Neural progenitor cell (in vitro differentiated cells): ENCODE measurements around the gene EHF. TPM values are rescaled to one million over a fixed set of nuclear protein-coding genes. Genes with fewer than 3 reads are reported as not detected.

Source experiments
- DNase-seq: peaks from one replicate; pipeline ENCODE4 v3.0.0-alpha.2; 2016; ENCODE audit warnings: low spot score
- H2AFZ ChIP-seq: fragments of 200-600 bp; sonication (generic); replicated peaks from 2 replicates; pipeline ENCODE4 v1.6.1; 2016; ENCODE audit warnings: antibody characterized with exemption
- H3F3A ChIP-seq: fragments of 200-600 bp; sonication (generic); 2 replicates; pipeline ENCODE4 v1.6.1; 2016; ENCODE audit warnings: antibody characterized with exemption, low read depth
- H3K27ac ChIP-seq: fragments of 200-600 bp; sonication (generic); 2 replicates; pipeline ENCODE4 v1.5.1; 2016; ENCODE audit warnings: mild to moderate bottlenecking
- H3K27me3 ChIP-seq: fragments of 200-600 bp; sonication (generic); 2 replicates; pipeline ENCODE4 v1.6.1; 2016; ENCODE audit warnings: mild to moderate bottlenecking, moderate library complexity
- H3K36me3 ChIP-seq: fragments of 200-600 bp; sonication (generic); 2 replicates; pipeline ENCODE4 v1.5.1; 2016
- H3K4me1 ChIP-seq: fragments of 200-600 bp; sonication (generic); 2 replicates; pipeline ENCODE4 v1.6.1; 2016; ENCODE audit warnings: mixed run types
- H3K4me2 ChIP-seq: fragments of 200-600 bp; sonication (generic); 2 replicates; pipeline ENCODE4 v1.6.1; 2016
- H3K4me3 ChIP-seq: fragments of 200-600 bp; sonication (generic); 2 replicates; pipeline ENCODE4 v1.5.1; 2016
- H3K79me2 ChIP-seq: fragments of 200-600 bp; sonication (generic); 2 replicates; pipeline ENCODE4 v1.6.1; 2016; ENCODE audit warnings: low read depth
- H3K9ac ChIP-seq: fragments of 200-600 bp; sonication (generic); 2 replicates; pipeline ENCODE4 v1.6.1; 2016
- H3K9me3 ChIP-seq: fragments of 200-600 bp; sonication (generic); 2 replicates; pipeline ENCODE4 v1.5.1; 2016; ENCODE audit warnings: low read depth
- H4K20me1 ChIP-seq: fragments of 200-600 bp; sonication (generic); 2 replicates; pipeline ENCODE4 v1.6.1; 2016; ENCODE audit warnings: low read depth
- H3K27ac Mint-ChIP-seq: 3 replicates; pipeline ENCODE4 v1.8.0; 2021; ENCODE audit warnings: mixed read lengths
- H3K27me3 Mint-ChIP-seq: 2 replicates; pipeline ENCODE4 v1.8.0; 2022; ENCODE audit warnings: low read depth, mild to moderate bottlenecking, inconsistent platforms, moderate library complexity, mixed read lengths; ENCODE audit not compliant: insufficient read depth
- H3K36me3 Mint-ChIP-seq: 3 replicates; pipeline ENCODE4 v1.8.0; 2021; ENCODE audit warnings: mixed read lengths
- H3K4me1 Mint-ChIP-seq: 3 replicates; pipeline ENCODE4 v1.8.0; 2021; ENCODE audit warnings: mixed read lengths
- H3K4me3 Mint-ChIP-seq: 3 replicates; pipeline ENCODE4 v1.8.0; 2021; ENCODE audit warnings: mild to moderate bottlenecking, moderate library complexity, mixed read lengths
- H3K9me3 Mint-ChIP-seq: 3 replicates; pipeline ENCODE4 v1.8.0; 2020; ENCODE audit warnings: mixed read lengths
- EZH2 ChIP-seq: fragments of 200-600 bp; sonication (generic); IDR thresholded peaks from 2 replicates; pipeline ENCODE4 v1.6.1; 2017; ENCODE audit warnings: antibody characterized with exemption, mild to moderate bottlenecking, moderate library complexity
- EZH2phosphoT487 ChIP-seq: fragments of 200-600 bp; sonication (generic); IDR thresholded peaks from 2 replicates; pipeline ENCODE4 v1.6.1; 2017; ENCODE audit warnings: antibody characterized with exemption
- total RNA-seq: library from RNA; depleted of rRNA; stranded (reverse); fragments of >200 nt; gene quantifications from 2 replicates; pipeline ENCODE4 v1.2.3, GENCODE V29; 2015; ENCODE audit warnings: low replicate concordance
- TF ChIP-seq, protein P1 (sequence below): fragments of 200-600 bp; sonication (generic); IDR thresholded peaks from 2 replicates; pipeline ENCODE4 v1.5.1; 2017; ENCODE audit warnings: antibody characterized with exemption, mild to moderate bottlenecking

The EHF gene
- total RNA-seq = 0.12 TPM in 1 of 2 replicates, not detected in the other

DNA sequence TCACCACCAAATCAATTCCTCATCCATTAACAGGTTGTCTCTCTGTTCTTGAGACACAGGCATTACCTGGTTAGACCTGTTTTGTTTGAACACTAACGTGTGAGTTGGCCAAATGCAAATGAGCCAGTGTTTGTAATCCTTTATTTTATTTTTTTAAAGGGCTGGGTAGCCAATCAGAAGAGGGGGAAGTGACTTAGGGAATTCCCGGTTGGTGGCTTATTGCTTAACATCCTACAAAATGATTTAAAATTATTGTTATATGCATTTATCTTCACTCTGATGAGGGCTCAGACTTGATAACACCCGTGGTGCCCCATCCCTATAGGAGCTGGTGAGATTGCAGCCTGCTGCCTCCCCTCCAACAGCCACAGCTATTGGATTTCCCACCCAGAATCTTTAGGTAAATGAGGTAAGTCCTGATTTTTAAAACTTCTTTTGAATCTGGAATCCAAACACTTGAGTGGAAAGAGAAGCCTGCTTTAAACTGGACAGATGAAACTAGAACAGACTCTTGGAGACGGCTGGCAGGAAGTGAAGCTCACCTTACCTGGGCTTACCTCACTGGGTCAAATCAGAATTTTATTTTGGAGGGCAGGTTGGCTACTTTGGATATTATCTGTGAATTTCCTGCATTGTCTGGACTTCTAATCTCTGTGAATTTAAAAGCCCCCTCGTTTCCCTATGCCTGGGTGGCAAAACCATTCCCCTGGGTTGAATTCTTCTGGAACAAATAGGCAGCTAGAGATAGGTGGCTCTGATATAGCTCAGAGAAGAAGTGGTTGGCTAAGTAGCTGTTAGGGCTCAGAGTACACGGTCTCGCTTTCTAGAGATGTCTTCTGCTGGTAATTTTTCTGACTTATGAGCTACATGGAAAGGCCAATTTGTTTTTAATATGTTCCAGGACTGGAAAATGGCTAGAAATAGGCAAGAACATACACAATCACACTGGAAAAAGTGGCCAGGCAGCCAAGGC lies at the start of gene EHF:
Gene EHF, plus strand, starts transcription at position 274 of the 973 bp plus-strand sequence. CDS start 21,538 bp downstream, outside the sequence.
- no peaks in the 10 kb centered on the region for H4K20me1 ChIP-seq
- Mint-ChIP-seq H3K27me3 (peaks cover 2% of the 10 kb centered on the region), H3K4me1 (no peaks in the 10 kb centered on the region), H3K36me3 (no peaks in the 10 kb centered on the region), H3K9me3 (no peaks in the 10 kb centered on the region), H3K4me3 (peak within 1 kb of the TSS; percentile 22), H3K27ac (no peak within 1 kb of the TSS)
- H3K4me2 ChIP-seq = no peak within 1 kb of the TSS
- no peak within 1 kb of the TSS for H3K4me3 ChIP-seq
- no peaks in the 10 kb centered on the region for H3K27me3 ChIP-seq
- no peaks in the 10 kb centered on the region for H3K79me2 ChIP-seq
- H3K9ac ChIP-seq = no peak within 1 kb of the TSS
- no peaks in the 10 kb centered on the region for H3K36me3 ChIP-seq
- H3K4me1 ChIP-seq = no peaks in the 10 kb centered on the region
- H3K27ac ChIP-seq = no peak within 1 kb of the TSS
- H3K9me3 ChIP-seq = no peaks in the 10 kb centered on the region
- no peak for TF ChIP-seq EZH2phosphoT487
- no peak for TF ChIP-seq EZH2
- TF ChIP-seq, protein P1, sequence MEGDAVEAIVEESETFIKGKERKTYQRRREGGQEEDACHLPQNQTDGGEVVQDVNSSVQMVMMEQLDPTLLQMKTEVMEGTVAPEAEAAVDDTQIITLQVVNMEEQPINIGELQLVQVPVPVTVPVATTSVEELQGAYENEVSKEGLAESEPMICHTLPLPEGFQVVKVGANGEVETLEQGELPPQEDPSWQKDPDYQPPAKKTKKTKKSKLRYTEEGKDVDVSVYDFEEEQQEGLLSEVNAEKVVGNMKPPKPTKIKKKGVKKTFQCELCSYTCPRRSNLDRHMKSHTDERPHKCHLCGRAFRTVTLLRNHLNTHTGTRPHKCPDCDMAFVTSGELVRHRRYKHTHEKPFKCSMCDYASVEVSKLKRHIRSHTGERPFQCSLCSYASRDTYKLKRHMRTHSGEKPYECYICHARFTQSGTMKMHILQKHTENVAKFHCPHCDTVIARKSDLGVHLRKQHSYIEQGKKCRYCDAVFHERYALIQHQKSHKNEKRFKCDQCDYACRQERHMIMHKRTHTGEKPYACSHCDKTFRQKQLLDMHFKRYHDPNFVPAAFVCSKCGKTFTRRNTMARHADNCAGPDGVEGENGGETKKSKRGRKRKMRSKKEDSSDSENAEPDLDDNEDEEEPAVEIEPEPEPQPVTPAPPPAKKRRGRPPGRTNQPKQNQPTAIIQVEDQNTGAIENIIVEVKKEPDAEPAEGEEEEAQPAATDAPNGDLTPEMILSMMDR = no peak
- no peak for DNase-seq
- no peaks in the 10 kb centered on the region for H3F3A ChIP-seq
- H2AFZ ChIP-seq = no peak within 1 kb of the TSS

GRCh38 chr11:34573537-34573936 lies 47.4 kb upstream of the EHF start:
- no peak overlapping the region for H3K27ac ChIP-seq
- H3K4me1 ChIP-seq = no peaks in the 10 kb centered on the region
- Mint-ChIP-seq H3K4me1 (no peaks in the 10 kb centered on the region), H3K4me3 (no peak overlapping the region), H3K9me3 (no peaks in the 10 kb centered on the region), H3K27ac (no peak overlapping the region), H3K27me3 (no peaks in the 10 kb centered on the region), H3K36me3 (no peaks in the 10 kb centered on the region)
- H3K36me3 ChIP-seq = no peaks in the 10 kb centered on the region
- no peak overlapping the region for H3K4me3 ChIP-seq
- H3K4me2 ChIP-seq = no peak overlapping the region
- H3K9me3 ChIP-seq = no peaks in the 10 kb centered on the region
- no peak for DNase-seq
- no peaks in the 10 kb centered on the region for H3F3A ChIP-seq
- H3K9ac ChIP-seq = no peak overlapping the region
- no peaks in the 10 kb centered on the region for H3K79me2 ChIP-seq
- TF ChIP-seq EZH2phosphoT487 = no peak
- TF ChIP-seq, protein P1 = no peak
- no peak for TF ChIP-seq EZH2
- no peaks in the 10 kb centered on the region for H4K20me1 ChIP-seq
- H2AFZ ChIP-seq = peak overlapping the region; percentile 76
- H3K27me3 ChIP-seq = no peaks in the 10 kb centered on the region

DNA sequence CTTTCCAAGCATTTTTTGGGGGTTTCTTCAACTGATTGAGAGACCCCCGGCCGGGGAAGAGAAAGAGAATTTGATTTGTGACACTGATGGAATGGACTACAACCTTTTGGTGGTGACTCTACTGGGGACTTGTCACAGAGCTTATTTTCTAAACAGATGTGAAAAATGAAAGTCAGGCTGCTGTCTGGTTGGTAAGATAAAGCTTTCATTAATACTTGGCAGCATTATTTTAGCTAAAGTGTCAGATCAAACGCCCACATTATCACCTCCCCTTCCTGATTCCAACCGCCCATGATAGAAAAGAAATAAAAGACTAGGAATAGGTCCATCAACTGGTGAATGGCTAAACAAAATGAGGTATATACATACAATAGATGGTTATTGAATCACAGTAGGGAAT lies 45.6 kb upstream of the EHF start:
- Histone ChIP-seq H3K27me3 (no peaks in the 10 kb centered on the region), H3K9me3 (no peaks in the 10 kb centered on the region), H3K9ac (no peak overlapping the region), H4K20me1 (no peaks in the 10 kb centered on the region), H3K27ac (no peak overlapping the region), H2AFZ (no peak overlapping the region), H3K4me1 (no peaks in the 10 kb centered on the region), H3F3A (no peaks in the 10 kb centered on the region), H3K79me2 (no peaks in the 10 kb centered on the region), H3K36me3 (no peaks in the 10 kb centered on the region), H3K4me2 (no peak overlapping the region), H3K4me3 (no peak overlapping the region)
- no peak for DNase-seq
- Mint-ChIP-seq H3K4me1 (no peaks in the 10 kb centered on the region), H3K9me3 (no peaks in the 10 kb centered on the region), H3K27ac (no peak overlapping the region), H3K36me3 (no peaks in the 10 kb centered on the region), H3K27me3 (peaks cover 2% of the 10 kb centered on the region), H3K4me3 (no peak overlapping the region)
- TF ChIP-seq EZH2phosphoT487 (no peak), EZH2 (no peak)
- TF ChIP-seq, protein P1 = no peak
